Uterus (tissue), 2 donors: Measurements from ENCODE around the gene GEMIN5.

ENCODE experiments used
- CTCF ChIP-seq, 4 experiments: fragments of 200-600 bp in 2 of 4; fragments of 450-650 bp in 2 of 4; sonication (generic) in 2 of 4; IDR thresholded peaks; one replicate each; pipeline ENCODE4 v1.5.1; 2016 to 2019; ENCODE audit warnings: antibody characterized with exemption in 4 of 4, mild to moderate bottlenecking in 2 of 4, moderate library complexity in 1 of 4
- POLR2A ChIP-seq, 2 donors: fragments of 450-650 bp; IDR thresholded peaks; one replicate each; pipeline ENCODE4 v1.6.1; 2016; ENCODE audit warnings: antibody characterized with exemption in 2 of 2, mild to moderate bottlenecking in 1 of 2, moderate library complexity in 1 of 2

GRCh38 chr5:154868702-154869101, 69.3 kb downstream of the GEMIN5 start:
- no peak for TF ChIP-seq CTCF (IDR thresholded peaks at IDR 0.05)
- TF ChIP-seq POLR2A (IDR thresholded peaks at IDR 0.05): no peak
